G401.6 (cell line): ENCODE measurements around the gene OCIAD1.
A peak's percentile ranks its signal among the peaks of the same experiment; 100 is the strongest.
"Not testable (repeated sequence)": the region's sequence is repeated elsewhere in the genome, so short reads cannot be mapped to it uniquely, and the experiment has no call there.

Experiments
- FAIRE-seq: peaks from 2 replicates; lab custom pipeline; 2012; peaks lifted over from hg19 to GRCh38; lab: Jason Lieb, UNC

Gene OCIAD1

DNA sequence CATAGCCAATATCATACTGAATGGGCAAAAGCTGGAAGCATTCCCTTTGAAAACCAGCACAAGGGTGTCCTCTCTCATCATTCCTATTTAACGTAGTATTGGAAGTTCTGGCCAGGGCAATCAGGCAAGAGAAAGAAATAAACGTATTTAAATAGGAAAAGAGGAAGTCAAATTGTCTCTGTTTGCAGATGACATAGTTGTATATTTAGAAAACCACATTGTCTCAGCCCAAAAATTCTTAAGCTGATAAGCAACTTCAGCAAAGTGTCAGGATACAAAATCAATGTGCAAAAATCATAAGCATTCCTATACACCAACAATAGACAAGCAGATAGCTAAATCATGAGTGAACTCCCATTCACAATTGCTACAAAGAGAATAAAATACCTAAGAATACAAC lies 9.5 kb upstream of the OCIAD1 start:
- not testable (repeated sequence) for FAIRE-seq

DNA sequence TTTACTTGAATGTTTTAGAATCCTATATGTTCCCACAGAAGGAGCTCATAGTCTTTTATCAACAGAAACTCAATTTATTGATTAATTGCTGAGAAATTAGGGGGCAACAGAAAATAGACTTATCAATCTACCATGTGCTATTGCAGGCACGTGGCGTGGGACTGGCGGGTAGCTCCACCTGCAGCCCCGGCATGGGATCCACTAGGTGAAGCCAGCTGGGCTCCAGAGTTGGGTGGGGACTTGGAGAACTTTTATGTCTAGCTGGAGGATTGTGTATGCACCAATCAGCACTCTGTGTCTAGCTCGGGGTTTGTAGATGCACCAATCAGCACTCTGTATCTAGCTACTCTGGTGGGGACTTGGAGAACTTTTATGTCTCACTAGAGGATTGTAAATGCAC lies 3.3 kb upstream of the OCIAD1 start:
- FAIRE-seq = no peak

DNA sequence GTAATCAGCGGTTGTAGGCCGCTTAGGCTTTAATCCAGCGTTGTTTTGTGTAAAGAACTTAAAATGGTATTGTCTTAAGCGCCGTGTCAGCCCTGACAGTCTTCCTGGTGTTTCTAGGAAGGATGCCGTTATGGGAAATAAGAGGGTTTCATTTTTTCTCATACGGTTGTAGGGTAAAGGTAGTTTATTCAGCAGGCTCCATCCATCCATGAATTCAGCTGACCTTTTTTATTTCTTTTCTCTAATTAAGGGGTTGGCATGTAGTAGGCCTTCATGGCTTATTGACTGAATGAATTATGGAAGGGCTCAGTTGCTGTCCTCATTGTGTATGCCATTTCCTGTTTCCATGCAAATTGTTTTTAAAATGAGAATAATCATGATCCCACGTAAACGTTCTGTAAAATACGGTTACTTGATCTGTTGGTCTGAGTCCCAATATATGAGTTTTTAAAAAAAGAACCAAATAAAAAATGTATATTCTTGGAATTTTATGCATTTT lies 693 bp downstream of the OCIAD1 start:
- FAIRE-seq = no peak

DNA sequence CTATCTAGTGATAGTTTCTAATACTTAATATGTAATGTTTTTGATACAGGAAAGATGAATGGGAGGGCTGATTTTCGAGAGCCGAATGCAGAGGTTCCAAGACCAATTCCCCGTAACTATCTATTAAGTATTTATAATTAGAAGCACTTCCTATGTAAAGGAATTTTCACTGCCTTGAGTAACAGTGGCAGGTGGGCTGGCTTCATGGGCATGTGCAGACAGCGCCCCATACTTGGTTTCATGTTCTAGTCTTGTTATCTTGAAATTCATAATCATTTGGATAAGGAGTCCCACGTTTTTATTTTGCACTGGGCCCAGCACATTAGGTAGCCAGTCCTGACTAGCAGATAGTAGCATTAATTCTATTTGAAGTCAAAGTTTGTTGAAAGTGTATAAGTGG lies 1.7 kb downstream of the OCIAD1 start:
- FAIRE-seq = no peak

DNA sequence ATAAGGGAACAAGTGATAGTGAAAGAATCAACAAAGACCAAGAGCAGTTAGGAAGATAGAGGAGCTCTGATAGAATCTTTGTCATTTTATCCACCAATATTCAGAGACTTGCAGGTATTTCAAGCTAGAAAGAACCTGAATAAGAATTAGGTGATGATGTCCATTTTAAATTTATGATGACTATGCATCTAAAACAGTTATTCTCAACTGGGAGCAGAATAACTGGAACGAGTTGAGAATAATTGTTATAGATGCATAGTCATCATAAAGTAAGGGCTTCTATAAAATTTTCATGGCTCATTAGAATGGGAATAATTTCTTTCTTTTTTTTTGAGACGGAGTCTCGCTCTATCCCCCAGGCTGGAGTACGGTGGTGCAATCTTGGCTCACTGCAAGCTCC lies 5.8 kb downstream of the OCIAD1 start:
- FAIRE-seq = no peak

DNA sequence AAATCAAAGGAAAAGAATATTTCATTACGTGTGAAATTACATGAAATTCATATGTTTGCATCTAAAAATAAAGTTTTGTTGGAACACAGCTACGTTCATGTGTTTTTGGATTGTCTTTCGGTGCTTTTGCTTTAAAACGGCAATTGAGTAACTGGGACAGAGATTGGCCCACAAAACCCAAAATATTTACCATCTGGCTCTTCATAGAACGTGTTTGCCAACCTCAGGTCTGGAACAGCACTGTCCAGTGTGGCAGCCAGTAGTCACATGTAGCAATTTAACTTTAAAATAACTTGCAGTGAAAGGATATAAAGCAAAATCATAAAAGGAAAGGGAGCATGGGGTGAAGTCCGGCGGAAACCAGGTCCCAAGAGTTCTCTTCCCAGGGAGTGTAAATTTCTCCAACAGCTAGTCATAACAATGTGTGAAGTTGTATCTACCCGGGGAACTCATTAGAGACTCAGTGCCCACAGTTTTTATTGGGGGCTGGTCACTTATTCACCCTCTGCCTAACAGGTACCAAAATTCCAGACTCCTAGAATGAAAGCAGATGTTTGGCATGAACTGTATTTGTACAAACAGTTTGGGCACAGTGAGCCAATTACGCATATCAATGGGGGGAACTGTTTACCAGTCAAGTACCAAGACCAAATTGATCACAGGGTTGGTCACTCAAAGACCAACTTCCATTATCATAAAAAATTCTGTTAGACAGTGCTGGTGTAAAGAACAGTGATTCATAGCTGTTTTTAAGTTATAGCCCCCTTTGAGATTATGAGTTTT lies 10.3 kb downstream of the OCIAD1 start:
- no peak for FAIRE-seq

DNA sequence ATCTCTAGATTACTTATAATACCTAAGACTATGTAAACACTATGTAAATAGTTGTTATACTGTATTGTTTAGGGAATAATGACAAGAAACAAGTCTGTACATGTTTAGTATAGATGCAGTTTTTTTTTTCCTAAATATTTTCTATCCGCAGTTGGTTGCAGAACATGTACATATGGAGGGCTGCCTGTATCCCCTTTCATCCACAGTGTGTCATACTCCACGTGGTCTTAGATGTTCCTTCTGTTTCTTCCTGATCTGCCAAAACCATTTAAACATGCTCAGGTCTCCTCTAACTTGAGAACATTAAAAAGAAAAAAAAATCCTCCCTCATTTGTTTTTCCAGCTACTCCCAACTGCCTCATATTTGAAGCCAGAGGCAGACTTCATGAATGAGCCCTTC lies 14.0 kb downstream of the OCIAD1 start:
- no peak for FAIRE-seq

DNA sequence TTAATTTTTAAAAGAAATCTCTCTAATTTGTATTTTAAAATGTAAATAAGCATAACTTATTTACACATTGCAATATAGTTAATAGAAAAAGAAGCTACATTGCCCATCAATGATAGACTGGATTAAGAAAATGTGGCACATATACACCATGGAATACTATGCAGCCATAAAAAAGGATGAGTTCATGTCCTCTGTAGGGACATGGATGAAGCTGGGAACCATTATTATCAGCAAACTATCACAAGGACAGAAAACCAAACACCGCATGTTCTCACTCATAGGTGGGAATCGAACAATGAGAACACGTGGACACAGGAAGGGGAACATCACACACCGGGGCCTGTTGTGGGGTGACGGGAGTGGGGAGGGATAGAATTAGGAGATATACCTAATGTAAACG lies 17.9 kb downstream of the OCIAD1 start:
- FAIRE-seq = not testable (repeated sequence)

DNA sequence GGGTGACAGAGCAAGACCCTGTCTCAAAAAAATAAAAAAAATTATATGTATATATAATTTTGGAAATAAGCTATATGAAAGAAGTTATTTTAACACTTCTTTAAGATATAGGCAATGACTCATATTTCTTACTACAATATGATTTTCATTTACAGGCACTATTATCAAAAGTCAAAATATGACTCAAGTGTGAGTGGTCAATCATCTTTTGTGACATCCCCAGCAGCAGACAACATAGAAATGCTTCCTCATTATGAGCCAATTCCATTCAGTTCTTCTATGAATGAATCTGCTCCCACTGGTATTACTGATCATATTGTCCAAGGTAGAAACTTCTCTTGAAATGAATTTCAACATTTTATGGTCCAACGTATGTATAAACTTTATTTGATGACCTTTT lies 20.8 kb downstream of the OCIAD1 start:
- FAIRE-seq = no peak

DNA sequence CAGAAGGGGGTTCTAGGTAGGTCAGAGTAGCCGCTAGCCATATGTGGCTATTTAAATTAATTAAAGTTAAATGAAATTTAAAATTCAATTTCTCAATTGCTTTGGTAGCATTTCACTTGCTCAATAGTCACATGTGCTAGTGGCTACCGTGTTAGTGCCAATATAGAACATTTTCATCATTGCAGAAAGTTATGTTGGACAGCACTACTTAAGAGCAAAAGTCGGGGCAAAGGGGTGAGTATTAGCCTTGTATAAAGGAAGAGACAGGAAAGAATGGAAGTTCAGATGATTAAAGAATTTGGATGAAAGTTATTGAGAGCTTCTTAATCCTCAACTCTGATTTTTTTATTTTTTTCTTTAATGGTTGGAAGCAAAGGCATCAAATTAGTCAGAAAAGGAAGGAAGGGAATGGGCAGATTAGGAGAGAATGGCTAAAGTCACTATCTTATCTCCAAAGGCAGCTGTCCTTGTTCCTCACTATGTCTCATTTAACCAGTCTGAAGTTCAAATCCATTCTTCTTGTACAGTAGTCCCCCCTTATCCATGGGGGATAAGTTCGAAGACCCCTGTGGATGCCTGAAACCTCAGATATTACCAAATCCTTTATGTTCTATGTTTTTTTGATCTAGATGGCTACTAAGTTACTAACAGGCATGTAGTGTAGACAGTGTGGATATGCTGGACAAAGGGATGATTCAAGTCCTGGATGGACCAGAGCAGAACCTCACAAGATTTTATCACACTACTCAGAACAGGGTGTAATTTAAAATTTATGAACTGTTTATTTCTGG lies 22.9 kb downstream of the OCIAD1 start:
- no peak for FAIRE-seq

DNA sequence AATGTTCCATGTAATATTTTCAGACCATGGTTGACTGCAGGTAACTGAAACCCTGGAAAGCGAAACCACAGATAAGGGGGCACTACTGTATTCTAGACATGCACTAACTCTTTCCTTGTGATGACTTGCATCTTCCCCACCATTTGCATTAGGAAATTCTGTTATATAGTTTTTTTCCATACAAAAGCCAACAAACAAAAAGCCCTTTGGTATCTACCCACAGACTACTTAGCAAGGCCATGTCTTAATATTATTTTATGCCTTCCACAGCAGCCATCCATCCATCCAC lies 23.5 kb downstream of the OCIAD1 start:
- FAIRE-seq = no peak

DNA sequence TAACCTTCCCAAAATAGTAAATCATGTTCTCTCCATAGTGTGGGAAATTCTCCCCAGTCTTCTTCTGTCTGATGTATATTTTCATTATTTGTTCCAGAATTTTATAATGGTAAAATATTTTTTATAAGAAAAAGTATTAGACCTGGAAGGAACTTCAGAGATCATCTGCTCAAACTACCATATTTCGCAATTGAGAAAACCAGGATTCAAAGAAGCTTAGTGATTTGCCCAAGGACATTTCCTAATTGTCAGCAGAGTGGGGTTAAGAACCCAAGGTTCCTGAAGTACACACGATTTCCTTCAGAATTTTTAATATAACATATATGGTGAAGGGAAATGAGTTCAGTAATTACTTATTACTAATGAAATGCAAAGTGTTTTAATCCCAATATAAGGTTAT lies 24.1 kb downstream of the OCIAD1 start:
- FAIRE-seq = peak; percentile 31

DNA sequence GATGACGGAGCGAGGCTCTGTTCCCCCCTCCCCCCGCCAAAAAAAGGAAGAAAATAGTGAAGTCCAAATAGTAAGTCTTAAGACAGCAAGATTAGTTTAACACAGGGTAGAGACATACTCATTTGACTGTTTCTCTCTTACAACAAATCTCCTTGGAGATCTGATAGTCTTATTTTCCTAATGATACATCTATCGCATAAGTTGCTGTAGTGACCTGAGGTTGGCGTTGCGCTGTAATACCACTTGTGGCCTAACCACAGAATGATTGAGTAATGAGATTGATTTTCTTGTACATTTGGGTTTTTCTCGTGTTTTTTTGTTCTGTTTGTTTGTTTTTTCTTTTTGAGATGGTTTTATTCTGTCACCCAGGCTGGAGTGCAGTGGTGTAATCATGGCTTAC lies 27.2 kb downstream of the OCIAD1 start:
- no peak for FAIRE-seq

DNA sequence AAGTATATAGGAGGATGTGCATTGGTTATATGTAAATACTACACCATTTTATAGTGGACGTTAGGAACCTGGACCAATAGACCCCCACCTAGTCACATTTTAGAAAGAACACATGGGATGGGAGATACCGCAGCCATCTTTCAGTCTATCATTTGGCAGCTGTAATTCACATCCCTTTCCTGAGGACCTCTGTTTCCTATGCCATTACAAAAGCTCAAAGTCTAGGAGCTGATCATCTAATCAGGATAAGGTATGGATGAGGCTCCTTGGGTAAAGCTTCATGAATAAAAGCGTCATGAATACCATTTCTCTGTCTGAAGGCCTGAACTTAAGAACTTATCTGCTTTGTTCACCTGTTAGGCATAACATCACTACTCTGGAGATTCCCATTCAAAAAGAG lies 31.1 kb downstream of the OCIAD1 start:
- FAIRE-seq = no peak

DNA sequence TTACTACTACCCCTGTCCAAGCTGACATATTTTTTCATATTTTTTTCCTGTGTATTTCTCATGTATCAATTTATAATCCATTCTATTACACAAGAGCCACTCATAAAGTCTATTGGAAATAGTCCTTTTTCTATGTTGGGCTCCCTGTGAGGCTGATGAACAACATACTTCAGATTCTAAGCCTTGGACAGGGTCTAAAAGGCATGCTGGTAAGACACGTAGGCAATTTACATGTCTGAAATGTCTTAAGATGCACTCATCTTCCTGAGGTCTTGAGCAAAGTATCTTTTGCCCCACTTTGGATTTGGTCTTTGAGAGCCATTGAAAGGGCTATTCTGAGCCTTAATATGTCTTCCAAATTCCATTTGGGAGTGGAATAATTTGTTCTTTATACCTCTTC lies 31.8 kb downstream of the OCIAD1 start:
- FAIRE-seq = no peak

DNA sequence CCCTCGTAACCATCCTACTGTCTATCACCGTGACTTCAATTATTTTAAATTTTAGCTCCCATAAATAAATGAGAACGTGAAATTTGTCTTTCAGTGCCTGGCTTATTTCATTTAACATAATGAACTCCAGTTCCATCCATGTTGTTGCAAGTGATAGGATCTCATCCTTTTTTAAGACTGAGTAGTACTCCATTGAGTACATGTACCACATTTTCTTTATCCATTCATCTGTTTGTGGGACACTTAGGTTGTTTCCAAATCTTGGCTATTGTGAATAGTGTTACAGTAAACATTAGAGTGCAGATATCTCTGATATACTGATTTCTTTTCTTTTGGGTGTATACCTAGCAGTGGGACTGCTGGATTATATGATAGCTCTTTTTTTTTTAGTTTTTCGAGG lies 32.8 kb downstream of the OCIAD1 start:
- no peak for FAIRE-seq

DNA sequence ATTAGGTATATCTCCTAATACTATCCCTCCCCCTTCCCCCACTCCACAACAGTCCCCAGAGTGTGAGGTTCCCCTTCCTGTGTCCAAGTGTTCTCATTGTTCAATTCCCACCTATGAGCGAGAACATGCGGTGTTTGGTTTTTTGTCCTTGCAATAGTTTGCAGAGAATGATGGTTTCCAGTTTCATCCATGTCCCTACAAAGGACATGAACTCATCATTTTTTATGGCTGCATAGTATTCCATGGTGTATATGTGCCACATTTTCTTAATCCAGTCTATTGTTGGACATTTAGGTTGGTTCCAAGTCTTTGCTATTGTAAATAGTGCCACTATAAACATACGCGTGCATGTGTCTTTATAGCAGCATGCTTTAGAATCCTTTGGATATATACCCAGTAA lies 33.8 kb downstream of the OCIAD1 start:
- FAIRE-seq = not testable (repeated sequence)

DNA sequence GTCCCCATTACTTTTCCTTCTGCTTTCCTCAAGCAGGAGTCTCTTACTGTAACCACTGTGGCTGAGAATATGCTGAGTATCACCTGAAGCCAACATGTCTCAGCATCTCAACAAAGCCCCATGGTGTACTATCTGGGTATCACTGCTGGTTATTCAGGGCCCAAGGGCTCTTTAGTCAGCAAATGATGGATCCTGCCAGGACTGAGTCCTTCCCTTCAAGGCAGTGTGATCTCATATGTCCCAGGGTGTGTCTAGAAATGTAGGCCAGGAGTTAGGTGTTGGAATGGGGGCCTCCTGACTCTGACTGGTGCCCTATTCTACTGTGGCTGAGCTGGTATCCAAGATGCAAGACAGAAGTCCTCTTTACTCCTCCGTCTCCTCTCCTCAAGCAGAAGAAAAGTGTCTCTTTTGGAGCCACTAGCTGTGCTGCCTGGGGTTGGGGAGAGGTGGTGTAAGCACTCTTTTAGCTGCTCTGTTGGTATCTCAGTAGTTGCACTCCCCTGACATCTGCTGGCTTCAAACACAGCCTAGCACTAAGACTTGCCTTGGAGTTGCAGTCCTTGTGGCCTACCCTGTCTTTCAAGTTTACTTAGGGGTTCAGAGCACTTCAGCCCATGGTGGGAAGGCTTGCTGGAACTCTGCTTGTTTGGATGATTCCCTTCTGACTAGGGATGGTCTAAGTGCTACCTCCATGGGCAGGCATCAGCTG lies 47.1 kb downstream of the OCIAD1 start:
- no peak for FAIRE-seq

DNA sequence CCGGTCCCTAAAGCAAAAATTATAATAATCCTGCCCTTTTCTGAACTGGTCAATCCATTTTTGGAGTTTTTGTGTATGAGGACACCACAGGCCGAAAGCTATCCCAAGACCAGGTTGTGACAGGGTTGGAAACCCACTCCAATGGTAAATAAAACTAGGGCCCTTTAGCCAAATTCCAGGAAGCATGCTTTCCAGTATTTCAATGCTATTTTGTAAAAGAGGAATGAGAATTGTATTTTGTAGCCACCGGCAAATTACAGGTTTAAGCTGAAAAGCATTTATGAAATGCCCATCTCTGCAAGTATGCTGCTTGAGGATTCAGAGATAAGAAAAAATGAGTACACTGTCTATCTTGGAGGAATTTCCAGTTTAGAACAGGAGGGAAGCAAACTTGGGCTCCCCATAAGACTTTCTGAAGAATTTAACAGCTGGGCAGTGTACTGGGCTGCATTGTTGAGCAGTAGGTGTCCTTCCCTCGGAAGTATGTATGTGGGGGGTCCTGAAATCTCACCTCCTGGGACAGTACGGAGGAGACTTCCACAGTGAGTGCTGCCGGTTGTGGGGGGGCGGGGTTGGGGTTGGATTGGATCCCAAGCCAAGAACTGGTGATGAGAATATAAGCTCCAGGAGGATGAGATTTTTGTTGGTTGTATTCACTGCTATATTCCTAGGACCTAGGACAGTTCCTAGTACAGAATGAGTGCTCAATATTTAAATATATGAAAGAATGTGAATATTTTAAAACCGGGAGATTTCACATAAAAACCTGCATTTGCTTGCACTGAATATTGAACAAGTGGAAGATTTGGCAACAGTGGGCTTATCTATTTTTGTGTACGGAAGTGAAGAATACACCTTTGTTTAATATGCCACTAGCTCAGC lies 48.9 kb downstream of the OCIAD1 start:
- FAIRE-seq = no peak

DNA sequence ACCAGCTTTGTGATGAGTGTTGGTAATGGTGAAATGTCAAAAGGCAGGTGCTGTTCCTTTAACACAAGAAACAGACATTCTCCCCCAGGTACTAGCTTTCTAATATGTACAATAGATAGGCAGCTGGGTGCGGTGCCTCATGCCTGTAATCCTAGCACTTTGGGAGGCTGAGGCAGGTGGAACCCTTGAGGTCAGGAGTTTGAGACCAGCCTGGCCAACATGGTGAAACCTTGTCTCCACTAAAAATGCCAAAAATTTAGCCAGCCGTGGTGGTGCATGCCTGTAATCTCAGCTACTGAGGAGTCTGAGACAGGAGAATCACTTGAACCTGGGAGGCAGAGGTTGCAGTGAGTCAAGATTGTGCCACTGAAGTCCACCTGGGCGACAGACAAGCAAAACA lies 50.8 kb downstream of the OCIAD1 start:
- not testable (repeated sequence) for FAIRE-seq

DNA sequence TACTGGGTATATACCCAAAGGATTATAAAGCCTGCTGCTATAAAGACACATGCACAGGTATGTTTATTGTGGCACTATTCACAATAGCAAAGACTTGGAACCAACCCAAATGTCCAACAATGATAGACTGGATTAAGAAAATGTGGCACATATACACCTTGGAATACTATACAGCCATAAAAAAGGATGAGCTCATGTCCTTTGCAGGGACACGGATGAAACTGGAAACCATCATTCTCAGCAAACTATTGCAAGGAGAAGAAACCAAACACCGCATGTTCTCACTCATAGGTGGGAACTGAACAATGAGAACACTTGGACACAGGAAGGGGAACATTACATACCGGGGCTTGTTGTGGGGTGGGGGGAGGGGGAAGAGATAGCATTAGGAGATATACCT lies 58.9 kb downstream of the OCIAD1 start:
- not testable (repeated sequence) for FAIRE-seq

DNA sequence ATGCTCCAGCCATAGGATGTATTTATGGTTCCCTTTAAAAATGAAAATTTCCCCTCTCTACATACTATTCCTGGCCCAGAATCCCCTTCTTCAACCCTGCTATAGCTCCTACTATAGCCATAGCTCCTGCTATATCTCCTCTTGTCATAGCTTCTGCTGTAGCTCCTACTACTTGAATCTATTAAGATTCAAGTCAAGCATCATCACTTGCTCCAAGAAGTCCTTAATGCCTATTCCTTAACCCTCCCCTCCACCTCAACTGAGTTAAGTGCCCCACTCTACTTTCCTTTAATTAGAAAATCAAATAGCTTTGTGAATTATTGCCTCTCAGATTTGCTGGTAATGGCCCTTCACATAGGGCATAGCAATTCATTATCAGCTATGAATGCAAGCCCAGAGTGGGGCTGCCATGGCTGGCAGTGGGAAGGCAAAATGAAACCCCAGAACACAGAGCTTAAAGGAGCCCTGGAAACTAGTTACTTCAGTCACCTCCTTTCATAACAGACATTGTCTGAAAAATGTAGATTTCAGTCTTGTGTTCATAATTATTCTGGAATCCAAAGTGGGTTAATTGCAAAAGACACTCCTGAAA lies 60.2 kb downstream of the OCIAD1 start:
- FAIRE-seq = no peak
